Adipocyte (in vitro differentiated cells): ENCODE measurements around the gene SRP19.
"Not testable (repeated sequence)": the region's sequence is repeated elsewhere in the genome, so short reads cannot be mapped to it uniquely, and the experiment has no call there.

Source experiments
- DNase-seq: peaks from one replicate; pipeline ENCODE4 v3.0.0-alpha.2; 2015; ENCODE audit warnings: low read depth
- H3K27me3 ChIP-seq: replicated peaks from 2 replicates; pipeline ENCODE4 v1.7.0; 2013; ENCODE audit warnings: mild to moderate bottlenecking, low read length, moderate library complexity; ENCODE audit not compliant: control insufficient read depth, insufficient read depth
- H3K36me3 ChIP-seq: 2 replicates; pipeline ENCODE4 v1.7.0; 2013; ENCODE audit warnings: low read length, mild to moderate bottlenecking, moderate library complexity; ENCODE audit not compliant: control insufficient read depth, insufficient read depth, severe bottlenecking
- H3K4me1 ChIP-seq: 2 replicates; pipeline ENCODE4 v1.7.0; 2013; ENCODE audit warnings: mild to moderate bottlenecking, low read length, moderate library complexity; ENCODE audit not compliant: control insufficient read depth, insufficient read depth
- H3K4me3 ChIP-seq: 2 replicates; pipeline ENCODE4 v1.7.0; 2013; ENCODE audit warnings: mild to moderate bottlenecking, low read length, moderate library complexity
- H3K9ac ChIP-seq: 2 replicates; pipeline ENCODE4 v1.7.0; 2013; ENCODE audit warnings: mild to moderate bottlenecking, low read length, moderate library complexity
- H3K9me3 ChIP-seq: 2 replicates; pipeline ENCODE4 v1.7.0; 2013; ENCODE audit warnings: mild to moderate bottlenecking, low read length, moderate library complexity; ENCODE audit not compliant: control insufficient read depth

The SRP19 gene

DNA sequence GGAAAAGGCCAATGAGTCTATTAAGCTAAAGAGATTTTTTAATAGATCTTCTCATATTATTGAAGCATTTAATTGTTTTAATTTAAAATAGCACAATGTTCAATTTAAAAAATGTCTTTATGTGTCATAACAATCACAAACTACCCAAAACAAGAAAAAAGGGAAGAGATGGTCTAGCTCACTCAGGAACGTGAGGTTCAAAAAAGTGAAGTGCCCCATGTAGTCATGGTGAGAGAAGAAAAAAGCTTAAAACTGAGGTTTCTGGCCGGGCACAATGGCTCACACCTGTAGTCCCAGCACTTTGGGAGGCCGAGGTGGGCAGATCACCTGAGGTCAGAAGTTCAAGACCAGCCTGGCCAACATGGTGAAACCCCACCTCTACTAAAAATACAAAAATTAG is 43.9 kb downstream of the SRP19 start:
- not testable (repeated sequence) for H3K9me3 ChIP-seq, H3K4me3 ChIP-seq, H3K27me3 ChIP-seq, DNase-seq, H3K4me1 ChIP-seq, H3K9ac ChIP-seq
- peaks cover 54% of the 10 kb centered on the region for H3K36me3 ChIP-seq

DNA sequence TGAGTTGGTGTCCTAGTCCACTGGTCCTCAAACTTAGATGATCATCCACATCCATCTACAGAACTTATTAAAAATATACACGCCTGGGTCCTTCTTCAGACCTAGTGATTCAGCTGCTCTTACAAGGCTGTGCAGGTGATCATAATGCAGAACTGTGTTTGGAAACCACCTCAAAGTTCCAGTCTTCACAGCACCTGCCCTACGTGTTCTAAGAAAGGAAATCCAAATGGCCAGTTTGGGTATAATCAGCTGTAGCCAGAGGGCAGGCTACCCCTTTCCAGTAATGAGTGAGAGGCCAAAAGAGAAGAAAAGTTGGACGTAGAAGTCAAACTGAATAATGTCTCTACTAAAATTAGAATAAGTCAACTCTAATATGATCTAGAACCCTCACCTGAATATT is 45.5 kb downstream of the SRP19 start:
- Histone ChIP-seq H3K4me3 (no peak overlapping the region), H3K9me3 (no peaks in the 10 kb centered on the region), H3K4me1 (peaks cover 9% of the 10 kb centered on the region), H3K9ac (no peak overlapping the region), H3K27me3 (no peaks in the 10 kb centered on the region), H3K36me3 (peaks cover 48% of the 10 kb centered on the region)
- DNase-seq, result no peak

DNA sequence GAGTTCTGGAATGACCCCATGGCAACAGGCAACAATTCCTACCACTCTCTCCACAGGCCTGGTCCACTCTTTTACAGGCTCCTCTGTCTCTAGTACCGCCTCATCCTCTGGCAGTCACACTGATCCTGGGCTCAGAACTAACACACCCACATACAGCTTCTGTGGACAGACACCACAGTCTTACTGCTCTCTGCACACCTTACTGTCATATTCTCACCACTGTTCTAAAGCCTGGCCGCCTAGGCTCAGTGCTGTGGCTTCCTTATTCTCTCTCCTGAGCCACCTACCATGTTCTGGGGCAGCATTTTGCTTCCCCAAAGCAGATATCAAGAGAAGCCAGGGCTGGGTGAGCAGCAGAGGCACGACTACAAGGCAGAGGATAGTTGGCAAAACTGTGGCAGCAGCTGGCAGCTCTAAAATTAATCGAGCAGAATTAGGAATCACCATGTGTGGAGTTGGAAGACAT is 46.1 kb downstream of the SRP19 start:
- H3K36me3 ChIP-seq, result peaks cover 48% of the 10 kb centered on the region
- H3K4me1 ChIP-seq, result peaks cover 9% of the 10 kb centered on the region
- no peak overlapping the region for H3K4me3 ChIP-seq
- no peaks in the 10 kb centered on the region for H3K9me3 ChIP-seq
- no peak overlapping the region for H3K9ac ChIP-seq
- no peaks in the 10 kb centered on the region for H3K27me3 ChIP-seq
- DNase-seq, result no peak

DNA sequence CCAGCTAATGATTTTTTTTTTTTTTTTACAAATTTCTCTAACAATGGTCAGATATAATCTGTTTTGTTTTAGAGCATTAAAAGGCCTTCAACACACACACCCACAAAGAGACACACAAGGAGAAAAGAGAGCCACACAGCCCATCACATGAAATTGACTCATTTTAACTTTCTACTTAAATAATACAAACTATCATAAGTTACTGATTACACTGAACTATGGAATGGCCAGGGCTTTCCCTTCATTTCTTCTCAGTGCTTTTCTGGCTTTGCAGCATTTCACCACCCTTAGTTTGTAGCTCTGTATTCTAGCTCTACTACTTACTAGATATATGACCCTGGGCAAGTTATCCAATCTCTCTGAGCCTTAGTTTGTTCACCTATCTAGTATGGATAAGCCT is 47.8 kb downstream of the SRP19 start:
- Histone ChIP-seq H3K9ac (no peak overlapping the region), H3K4me3 (no peak overlapping the region), H3K36me3 (peaks cover 47% of the 10 kb centered on the region), H3K4me1 (peaks cover 14% of the 10 kb centered on the region), H3K9me3 (no peaks in the 10 kb centered on the region), H3K27me3 (no peaks in the 10 kb centered on the region)
- DNase-seq, result no peak

DNA sequence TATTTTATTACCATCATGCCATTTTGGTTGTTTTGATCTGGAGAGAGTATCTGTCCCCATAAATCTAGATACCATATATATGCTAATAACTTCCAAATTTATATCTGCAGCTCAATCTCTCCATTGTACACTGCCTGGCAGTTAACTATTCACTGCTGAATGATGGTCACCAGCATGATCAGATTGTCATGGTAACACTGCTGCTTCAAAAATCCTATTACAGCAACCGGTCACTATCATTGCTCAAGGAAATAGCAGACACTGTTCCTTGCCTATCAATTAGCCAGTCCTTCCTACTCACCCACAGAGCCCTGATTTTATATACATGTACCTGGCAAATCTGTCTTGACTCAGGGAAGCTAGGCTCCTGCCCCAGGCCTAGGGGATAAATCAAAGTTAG is 49.4 kb downstream of the SRP19 start:
- Histone ChIP-seq H3K4me1 (peaks cover 26% of the 10 kb centered on the region), H3K36me3 (peaks cover 58% of the 10 kb centered on the region), H3K9me3 (no peaks in the 10 kb centered on the region), H3K4me3 (no peak overlapping the region), H3K9ac (no peak overlapping the region), H3K27me3 (no peaks in the 10 kb centered on the region)
- no peak for DNase-seq

DNA sequence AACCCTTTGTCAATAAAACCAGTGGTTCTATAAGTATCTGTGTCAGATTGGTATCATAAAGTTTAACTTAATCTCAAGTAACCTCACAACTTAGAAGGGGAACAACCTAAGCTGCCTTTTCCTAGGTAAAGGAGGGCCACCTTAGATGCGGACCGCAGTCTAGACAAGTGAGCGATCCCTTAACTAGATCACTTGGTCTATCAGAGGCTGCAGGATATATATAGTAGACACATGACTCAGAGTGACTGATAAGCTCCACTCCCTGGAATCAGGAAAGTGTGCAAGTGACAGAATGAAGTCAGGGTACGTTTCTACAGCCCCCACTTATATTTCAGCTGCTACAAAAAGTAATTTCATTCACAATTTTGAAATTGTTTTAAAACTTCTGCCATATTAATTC is 53.5 kb downstream of the SRP19 start:
- Histone ChIP-seq H3K36me3 (peaks cover 73% of the 10 kb centered on the region), H3K27me3 (no peaks in the 10 kb centered on the region), H3K9me3 (no peaks in the 10 kb centered on the region), H3K9ac (no peak overlapping the region), H3K4me3 (no peak overlapping the region), H3K4me1 (peaks cover 37% of the 10 kb centered on the region)
- DNase-seq, result peak; percentile 19

DNA sequence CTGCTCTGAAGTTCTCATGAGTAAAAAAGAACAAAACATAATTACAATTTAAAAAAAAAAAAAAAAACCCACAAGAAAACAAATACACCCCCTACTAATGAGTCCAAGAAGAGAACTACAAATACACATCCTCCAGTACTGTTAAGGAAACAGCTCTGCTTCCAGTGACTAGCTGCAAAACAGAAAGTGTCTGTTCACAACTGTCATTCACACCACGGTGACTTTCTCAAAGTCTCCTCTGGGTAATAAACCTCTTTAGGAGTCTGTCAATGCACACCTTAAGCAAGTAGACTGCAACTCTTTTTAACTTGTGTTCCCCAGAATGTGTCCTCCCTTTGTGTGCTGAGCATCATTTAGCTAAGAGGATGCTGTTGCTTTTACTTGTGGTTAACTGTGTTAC is 54.7 kb downstream of the SRP19 start:
- Histone ChIP-seq H3K9ac (no peak overlapping the region), H3K4me3 (no peak overlapping the region), H3K9me3 (no peaks in the 10 kb centered on the region), H3K27me3 (no peaks in the 10 kb centered on the region), H3K36me3 (peaks cover 65% of the 10 kb centered on the region), H3K4me1 (peaks cover 44% of the 10 kb centered on the region)
- DNase-seq, result no peak

DNA sequence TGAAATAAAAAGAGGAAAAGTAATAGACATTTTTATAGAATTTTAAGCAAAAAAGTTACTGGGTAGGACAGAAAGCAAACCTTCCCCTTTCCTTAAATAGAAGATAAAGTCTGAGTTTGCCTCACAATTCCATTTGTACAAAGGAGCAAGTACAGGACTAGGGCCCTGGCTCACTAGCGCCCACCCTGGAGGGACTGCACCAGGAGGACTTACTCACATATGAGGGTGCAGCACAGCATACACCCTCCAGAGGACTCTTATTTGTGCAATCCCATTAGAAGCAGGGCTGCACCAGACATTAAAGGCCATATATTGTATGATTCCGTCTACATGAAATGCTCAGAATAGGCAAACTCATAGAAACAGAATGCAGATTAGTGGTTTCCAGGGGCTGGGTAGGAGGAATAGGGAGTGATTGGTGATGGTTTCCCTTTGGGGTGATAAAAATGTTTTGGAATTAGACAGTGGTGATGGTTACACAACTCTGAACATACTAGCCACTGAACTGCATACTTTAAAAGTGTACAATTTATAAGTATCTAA is 56.4 kb downstream of the SRP19 start:
- peaks cover 58% of the 10 kb centered on the region for H3K36me3 ChIP-seq

DNA sequence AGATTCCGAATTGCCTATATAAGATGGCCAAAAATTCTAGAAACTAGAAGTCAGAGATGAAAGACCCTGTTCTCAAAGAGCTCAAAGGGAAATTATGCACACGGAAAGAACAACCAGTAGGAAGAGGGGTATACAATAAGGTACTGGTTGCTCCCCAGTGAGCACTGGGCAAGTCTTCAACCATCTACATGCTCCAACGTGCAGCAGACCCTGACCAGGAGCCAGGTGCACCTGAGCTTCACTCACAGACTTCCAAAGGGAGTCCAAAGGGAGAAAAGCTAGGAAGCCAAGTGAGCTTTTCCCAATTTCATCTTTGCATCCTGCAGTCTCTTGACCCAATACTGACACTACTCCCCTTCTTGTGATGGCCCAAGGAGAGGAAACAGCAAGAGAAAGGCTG is 57.0 kb downstream of the SRP19 start:
- DNase-seq, result no peak

More for the DNA sequence above, 56.4 kb downstream of the SRP19 start:
- DNase-seq, result no peak
- Histone ChIP-seq H3K9ac (no peak overlapping the region), H3K4me1 (peaks cover 42% of the 10 kb centered on the region), H3K4me3 (no peak overlapping the region), H3K27me3 (no peaks in the 10 kb centered on the region), H3K9me3 (no peaks in the 10 kb centered on the region)

DNA sequence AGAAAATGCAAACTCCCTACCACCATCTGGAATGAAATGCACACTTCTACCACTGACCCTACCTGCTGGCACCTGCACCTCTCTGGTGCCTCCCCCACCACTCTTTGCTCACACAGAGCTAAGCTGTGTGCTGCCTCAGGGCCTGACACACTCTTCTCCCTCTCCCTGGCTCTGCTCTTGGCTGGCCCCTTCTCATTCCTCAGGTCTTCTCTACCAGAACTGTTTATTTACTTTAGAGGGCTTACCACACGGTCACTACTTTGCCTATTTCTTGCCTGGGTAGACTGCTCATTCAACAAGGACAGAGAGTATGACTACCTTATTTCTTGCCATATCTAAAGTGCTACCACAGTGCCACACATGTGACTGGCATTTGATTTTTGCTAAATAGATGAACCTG is 57.6 kb downstream of the SRP19 start:
- DNase-seq, result peak; percentile 47
- H3K9me3 ChIP-seq, result no peaks in the 10 kb centered on the region
- H3K36me3 ChIP-seq, result peaks cover 57% of the 10 kb centered on the region
- H3K4me3 ChIP-seq, result no peak overlapping the region
- no peak overlapping the region for H3K9ac ChIP-seq
- peaks cover 41% of the 10 kb centered on the region for H3K4me1 ChIP-seq
- H3K27me3 ChIP-seq, result no peaks in the 10 kb centered on the region

More for the DNA sequence above, 57.0 kb downstream of the SRP19 start:
- Histone ChIP-seq H3K4me1 (peaks cover 43% of the 10 kb centered on the region), H3K27me3 (no peaks in the 10 kb centered on the region), H3K9me3 (no peaks in the 10 kb centered on the region), H3K4me3 (no peak overlapping the region), H3K36me3 (peaks cover 58% of the 10 kb centered on the region), H3K9ac (no peak overlapping the region)
